PC-9 (cell line): ENCODE measurements around the gene MYH7. TPM values are rescaled to one million over a fixed set of nuclear protein-coding genes. Genes with fewer than 3 reads are reported as not detected.

Experiments used
- Bru-seq: library from RNA; stranded (reverse); fragments of 400-500 nt; gene quantifications from one replicate; lab custom pipeline; 2021; lab: Mats Ljungman, UMichigan
- BruChase-seq, 2 experiments: library from RNA; stranded (reverse); fragments of 400-500 nt; gene quantifications; one replicate each; lab custom pipeline; 2021; lab: Mats Ljungman, UMichigan
- BruUV-seq: library from RNA; stranded (reverse); fragments of 400-500 nt; replicated peaks from 2 replicates; lab custom pipeline; 2021; lab: Mats Ljungman, UMichigan
- CTCF ChIA-PET: fragments of 300-600 bp; sonication (Branson Sonifier 250); formaldehyde crosslinking; loops from one replicate; lab custom pipeline; 2022; ENCODE audit warnings: antibody characterized with exemption; lab: Charles Lee
- POLR2A ChIA-PET: fragments of 300-600 bp; sonication (Branson Sonifier 250); formaldehyde crosslinking; loops from one replicate; lab custom pipeline; 2022; ENCODE audit warnings: antibody characterized with exemption; ENCODE audit not compliant: unreplicated experiment; lab: Charles Lee
- DNase-seq, 2 experiments: peaks; one replicate each; pipeline versions ENCODE4 v3.0.0 to v3.0.0-alpha.2; 2015 to 2022; ENCODE audit warnings: mixed read lengths in 1 of 2
- H2AFZ ChIP-seq: fragments of 200-600 bp; sonication (generic); 2 replicates; pipeline ENCODE4 v1.8.1; 2017; ENCODE audit warnings: antibody characterized with exemption
- H3F3A ChIP-seq: fragments of 200-600 bp; sonication (generic); 2 replicates; pipeline ENCODE4 v1.8.1; 2017; ENCODE audit warnings: antibody characterized with exemption, mild to moderate bottlenecking, low read depth; ENCODE audit not compliant: insufficient read depth
- H3K27ac ChIP-seq: fragments of 200-600 bp; sonication (generic); 2 replicates; pipeline ENCODE4 v1.6.1; 2016; ENCODE audit warnings: mixed run types
- H3K27me3 ChIP-seq: fragments of 200-600 bp; sonication (generic); 2 replicates; pipeline ENCODE4 v1.6.1; 2016; ENCODE audit warnings: low read depth, mixed run types; ENCODE audit not compliant: insufficient read depth
- H3K36me3 ChIP-seq: fragments of 200-600 bp; sonication (generic); 2 replicates; pipeline ENCODE4 v1.6.1; 2016; ENCODE audit warnings: low read depth, mixed run types
- H3K4me1 ChIP-seq: fragments of 200-600 bp; sonication (generic); replicated peaks from 2 replicates; pipeline ENCODE4 v1.6.1; 2016; ENCODE audit warnings: mixed run types; ENCODE audit not compliant: insufficient read depth
- H3K4me2 ChIP-seq: fragments of 200-600 bp; sonication (generic); 2 replicates; pipeline ENCODE4 v1.6.1; 2017; ENCODE audit warnings: mixed run types
- H3K4me3 ChIP-seq: fragments of 200-600 bp; sonication (generic); 2 replicates; pipeline ENCODE4 v1.6.1; 2016; ENCODE audit warnings: mixed run types
- H3K79me2 ChIP-seq: fragments of 200-600 bp; sonication (generic); 2 replicates; pipeline ENCODE4 v1.6.1; 2017; ENCODE audit warnings: low read depth, mixed run types
- H3K9me2 ChIP-seq: fragments of 200-600 bp; sonication (generic); 2 replicates; pipeline ENCODE4 v1.8.1; 2017; ENCODE audit warnings: mild to moderate bottlenecking; ENCODE audit not compliant: insufficient read depth
- H3K9me3 ChIP-seq: fragments of 200-600 bp; sonication (generic); 2 replicates; pipeline ENCODE4 v1.8.1; 2016; ENCODE audit warnings: low read depth; ENCODE audit not compliant: insufficient read depth
- H4K20me1 ChIP-seq: fragments of 200-600 bp; sonication (generic); 2 replicates; pipeline ENCODE4 v1.8.1; 2017; ENCODE audit not compliant: insufficient read depth
- EZH2 ChIP-seq: fragments of 200-600 bp; sonication (generic); IDR thresholded peaks from 2 replicates; pipeline ENCODE4 v1.8.0; 2017; ENCODE audit warnings: antibody characterized with exemption, low read depth
- intact Hi-C: fragments of 100-400 bp; cut with micrococcal nuclease; formaldehyde crosslinking; loops from one replicate; pipeline ENCODE4 v1.10.0; 2022; ENCODE audit not compliant: unreplicated experiment
- long read RNA-seq: library from polyadenylated mRNA; stranded (forward); transcript quantifications from one replicate; pipeline ENCODE4 v2.0.0, GENCODE V29; 2022
- total RNA-seq: library from RNA; stranded (reverse); gene quantifications from 2 replicates; pipeline ENCODE4 v1.2.3, GENCODE V29; 2021
- TF ChIP-seq, protein P1 (sequence below): fragments of 200-600 bp; sonication (generic); conservative IDR thresholded peaks from 2 replicates; pipeline ENCODE4 v1.6.1; 2017; ENCODE audit warnings: mixed run types, antibody characterized with exemption, mild to moderate bottlenecking, moderate library complexity

Gene MYH7
- not detected in 2 replicates for total RNA-seq
- not detected for Bru-seq, nascent RNA
- percentile 3 among the genes with signal in this experiment for BruChase-seq, experiment 1, labeled RNA remaining after a 2-hour chase
- not detected for BruChase-seq, experiment 2, labeled RNA remaining after a 6-hour chase
- long read RNA-seq, result 0 reads

DNA sequence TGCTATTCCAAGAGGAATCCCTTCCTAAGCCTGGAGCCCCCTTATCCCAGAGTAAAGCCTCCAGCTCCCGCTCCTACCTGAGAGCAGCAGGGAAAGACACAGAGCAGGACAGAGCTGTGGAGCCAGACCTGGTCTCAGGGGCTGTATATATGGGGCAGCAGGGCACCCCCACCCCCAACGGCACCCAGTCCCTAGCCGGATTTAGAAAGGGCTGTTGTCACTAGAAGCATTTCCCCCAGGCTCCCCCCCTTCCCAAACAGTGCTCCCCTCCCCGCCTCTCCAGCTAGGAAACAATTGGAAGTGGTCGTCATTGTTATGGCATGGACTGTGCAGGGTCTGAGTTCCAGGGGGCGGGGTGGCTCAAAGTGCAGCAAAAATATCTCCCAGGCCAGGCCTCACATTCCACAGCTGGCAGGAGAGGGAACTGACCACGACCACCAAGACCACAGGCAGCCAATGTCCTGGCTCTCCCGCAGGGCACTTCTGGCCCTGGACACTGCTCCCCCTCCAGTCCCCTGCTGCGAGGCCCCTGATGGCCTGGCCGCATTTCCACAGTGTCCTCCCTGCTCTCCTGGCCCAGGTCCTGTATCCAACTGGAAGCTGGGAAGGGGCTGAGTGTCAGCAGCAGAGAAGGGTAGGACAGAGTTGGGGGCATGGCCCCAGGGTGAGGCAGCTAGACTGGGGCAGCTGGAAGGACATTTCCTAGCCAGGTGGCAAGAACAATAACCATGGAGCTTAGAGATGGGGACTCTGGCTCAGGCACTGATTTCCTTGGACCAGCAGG lies at the start of gene MYH7:
Gene MYH7 (minus strand): TSS at position 118 of the 784 bp plus-strand sequence. CDS start 1,928 bp downstream, outside the sequence.
- Histone ChIP-seq H3K4me1 (no peaks in the 10 kb centered on the region), H3K27ac (no peak within 1 kb of the TSS), H3K27me3 (peaks cover 79% of the 10 kb centered on the region), H3K79me2 (no peaks in the 10 kb centered on the region), H3K9me3 (no peaks in the 10 kb centered on the region), H3K4me2 (no peak within 1 kb of the TSS), H2AFZ (no peak within 1 kb of the TSS), H4K20me1 (no peaks in the 10 kb centered on the region), H3K9me2 (no peaks in the 10 kb centered on the region), H3K36me3 (no peaks in the 10 kb centered on the region), H3F3A (no peaks in the 10 kb centered on the region), H3K4me3 (no peak within 1 kb of the TSS)
- no TSS peak for BruUV-seq
- no peak for TF ChIP-seq EZH2
- TF ChIP-seq, protein P1, sequence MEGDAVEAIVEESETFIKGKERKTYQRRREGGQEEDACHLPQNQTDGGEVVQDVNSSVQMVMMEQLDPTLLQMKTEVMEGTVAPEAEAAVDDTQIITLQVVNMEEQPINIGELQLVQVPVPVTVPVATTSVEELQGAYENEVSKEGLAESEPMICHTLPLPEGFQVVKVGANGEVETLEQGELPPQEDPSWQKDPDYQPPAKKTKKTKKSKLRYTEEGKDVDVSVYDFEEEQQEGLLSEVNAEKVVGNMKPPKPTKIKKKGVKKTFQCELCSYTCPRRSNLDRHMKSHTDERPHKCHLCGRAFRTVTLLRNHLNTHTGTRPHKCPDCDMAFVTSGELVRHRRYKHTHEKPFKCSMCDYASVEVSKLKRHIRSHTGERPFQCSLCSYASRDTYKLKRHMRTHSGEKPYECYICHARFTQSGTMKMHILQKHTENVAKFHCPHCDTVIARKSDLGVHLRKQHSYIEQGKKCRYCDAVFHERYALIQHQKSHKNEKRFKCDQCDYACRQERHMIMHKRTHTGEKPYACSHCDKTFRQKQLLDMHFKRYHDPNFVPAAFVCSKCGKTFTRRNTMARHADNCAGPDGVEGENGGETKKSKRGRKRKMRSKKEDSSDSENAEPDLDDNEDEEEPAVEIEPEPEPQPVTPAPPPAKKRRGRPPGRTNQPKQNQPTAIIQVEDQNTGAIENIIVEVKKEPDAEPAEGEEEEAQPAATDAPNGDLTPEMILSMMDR, result no peak
- intact Hi-C loops, result no loop called here
- POLR2A ChIA-PET, result no interaction called here
- CTCF ChIA-PET, result interaction anchor here (0.5 kb wide), 1 partner anchor 991 kb away, joined by 4 read pairs; no protein-coding TSS in a partner anchor
- no peak for DNase-seq

DNA sequence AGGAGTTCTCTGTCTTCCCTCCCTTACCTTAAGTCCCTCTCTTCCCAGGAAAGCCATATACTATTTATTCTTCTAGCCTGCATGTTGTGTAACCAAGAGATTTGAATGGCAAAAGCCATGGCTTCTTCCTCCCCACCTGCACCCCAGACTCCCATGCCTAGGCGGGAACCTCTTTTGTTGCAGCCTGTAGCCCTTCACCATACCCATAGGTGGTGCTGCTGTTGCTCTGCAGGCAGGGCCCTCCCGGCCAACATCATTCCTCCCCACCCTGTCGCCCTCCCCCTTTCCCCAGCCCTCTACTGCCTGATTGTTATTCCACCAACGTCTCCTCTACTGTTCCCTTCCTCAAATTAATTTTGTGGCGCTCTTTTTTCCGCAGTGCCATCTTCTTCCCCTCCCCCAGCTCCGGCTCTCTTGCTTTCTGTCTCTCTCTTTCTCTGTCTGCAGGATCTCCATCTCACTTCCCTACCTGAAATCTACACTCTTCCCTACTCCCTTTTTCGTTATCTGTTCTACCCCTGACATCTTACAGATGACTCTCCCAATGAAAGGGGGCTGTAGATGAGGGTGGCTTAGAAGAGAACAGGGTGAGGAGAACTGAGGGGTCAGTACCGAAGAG lies 47.9 kb upstream of the MYH7 start:
- Histone ChIP-seq H3K27me3 (no peaks in the 10 kb centered on the region), H3K9me3 (no peaks in the 10 kb centered on the region), H2AFZ (no peak overlapping the region), H3K4me2 (no peak overlapping the region), H3K4me1 (no peaks in the 10 kb centered on the region), H3K27ac (no peak overlapping the region), H3K9me2 (no peaks in the 10 kb centered on the region), H3K79me2 (no peaks in the 10 kb centered on the region), H3K36me3 (no peaks in the 10 kb centered on the region), H3K4me3 (no peak overlapping the region), H4K20me1 (no peaks in the 10 kb centered on the region), H3F3A (no peaks in the 10 kb centered on the region)
- DNase-seq, result no peak
- BruUV-seq, result no TSS peak
- no peak for TF ChIP-seq EZH2
- TF ChIP-seq, protein P1, result peak; percentile 32; the same call in 1 of the 2 replicates
- ChIA-PET CTCF (no interaction called here), POLR2A (no interaction called here)
- intact Hi-C loops, result no loop called here

DNA sequence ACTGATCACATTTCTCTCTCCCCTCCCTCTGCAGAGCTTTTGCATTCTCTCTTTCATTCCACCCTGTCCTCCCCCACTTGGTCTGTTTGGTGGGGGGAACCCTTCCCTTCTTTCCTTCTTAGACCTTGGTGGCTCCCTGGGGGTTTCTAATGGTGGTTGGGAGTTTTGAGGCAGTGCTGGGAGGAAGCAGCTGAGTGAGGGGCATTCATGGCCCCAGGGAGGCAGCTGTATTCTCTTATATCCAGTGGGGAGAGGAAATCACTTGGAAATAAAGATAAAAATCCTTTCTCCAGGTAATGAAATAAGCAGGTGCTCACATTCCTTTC lies 47.3 kb upstream of the MYH7 start:
- DNase-seq, result no peak
- Histone ChIP-seq H3F3A (peaks cover 3% of the 10 kb centered on the region; the same call in 1 of the 2 replicates), H3K27me3 (no peaks in the 10 kb centered on the region), H3K9me3 (no peaks in the 10 kb centered on the region), H3K4me2 (no peak overlapping the region), H3K27ac (no peak overlapping the region), H3K79me2 (no peaks in the 10 kb centered on the region), H3K4me3 (no peak overlapping the region), H3K36me3 (no peaks in the 10 kb centered on the region), H2AFZ (no peak overlapping the region), H3K4me1 (no peaks in the 10 kb centered on the region), H4K20me1 (no peaks in the 10 kb centered on the region), H3K9me2 (no peaks in the 10 kb centered on the region)
- intact Hi-C loops, result no loop called here
- CTCF ChIA-PET, result no interaction called here
- POLR2A ChIA-PET, result no interaction called here
- no peak for TF ChIP-seq EZH2
- TF ChIP-seq, protein P1, result no peak
- BruUV-seq, result no TSS peak
